Mucosa of descending colon (tissue), 3 donors: ENCODE measurements around the gene HPRT1. TPM values are rescaled to one million over a fixed set of nuclear protein-coding genes. Genes with fewer than 3 reads are reported as not detected.

ENCODE experiments used
- ATAC-seq: fragments of 200-7000 bp; cut with Tn5 transposase; one replicate; pipeline ENCODE4 v1.9.1; 2020; ENCODE audit warnings: mild to moderate bottlenecking, moderate library complexity
- DNase-seq, 3 donors: peaks; one replicate each; pipeline ENCODE4 v3.0.0-alpha.2; 2020
- H3K36me3 ChIP-seq: fragments of 200-600 bp; one replicate; pipeline ENCODE4 v1.8.0; 2021; ENCODE audit warnings: low read depth, mild to moderate bottlenecking
- H3K4me1 ChIP-seq: fragments of 200-600 bp; one replicate; pipeline ENCODE4 v1.8.0; 2021; ENCODE audit warnings: low read depth, mild to moderate bottlenecking
- H3K4me3 ChIP-seq: fragments of 200-600 bp; one replicate; pipeline ENCODE4 v1.8.0; 2021; ENCODE audit warnings: mild to moderate bottlenecking
- H3K9me3 ChIP-seq: fragments of 200-600 bp; one replicate; pipeline ENCODE4 v1.8.0; 2021; ENCODE audit warnings: mild to moderate bottlenecking
- intact Hi-C, 2 donors: fragments of 100-400 bp; cut with DNase I in 1 of 2; cut with micrococcal nuclease in 1 of 2; formaldehyde crosslinking; loops; one replicate each; pipeline versions ENCODE4 v1.11.0 to v1.11.1; 2022; cut with DNase I, micrococcal nuclease
- total RNA-seq, 3 donors: library from RNA; stranded (reverse); fragmentation: NEBNext Ultra II Directional in 2 of 3; extraction: Animal tissue kit (Norgen Biotek cat#: 25700) in 2 of 3; gene quantifications; one replicate each; pipeline versions ENCODE4 v1.2.1 to v1.2.4, GENCODE V29; 2021 to 2023
- TF ChIP-seq, protein P1 (sequence below): fragments of 200-600 bp; IDR thresholded peaks from one replicate; pipeline ENCODE4 v1.8.0; 2022; ENCODE audit warnings: antibody characterized with exemption, mild to moderate bottlenecking
- donor health status: DM: no; HTN: no; CAD: no; lungs with moderate emphysema.
- donor health status: DM: no; HTN: no; CAD: no.
- donor health status: DM: no; HTN: yes; CAD: no.

The HPRT1 gene
- total RNA-seq, 3 donors from 2014 or later = 15.0 to 25.4 (median 19.6) TPM

DNA sequence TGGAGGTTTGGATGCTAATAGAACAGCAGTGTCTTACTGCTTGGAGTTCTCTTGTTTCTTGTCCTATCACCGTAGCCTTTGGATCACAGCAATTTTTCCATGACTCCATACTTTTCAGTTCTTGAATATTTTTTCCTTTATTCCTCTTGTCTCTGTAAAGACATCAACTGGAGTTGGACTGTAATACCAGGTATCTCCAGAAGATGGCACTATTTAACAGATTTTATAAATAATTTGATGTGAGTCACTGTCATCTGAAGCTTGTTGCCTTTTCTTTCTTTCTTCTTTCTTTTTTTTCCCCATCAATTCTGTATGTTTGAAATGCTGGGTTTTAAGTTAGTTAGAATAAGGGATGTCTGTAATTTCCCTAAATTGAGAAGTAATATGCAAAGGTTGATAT, 24.1 kb downstream of the HPRT1 start:
- DNase-seq = no peak
- no peaks in the 10 kb centered on the region for H3K9me3 ChIP-seq
- intact Hi-C loops = loop anchor here in 1 of 2 donors (10.0 kb wide), 1 partner anchor 301 kb away; no protein-coding TSS in a partner anchor
- no peaks in the 10 kb centered on the region for H3K4me1 ChIP-seq
- H3K36me3 ChIP-seq = no peaks in the 10 kb centered on the region
- TF ChIP-seq, protein P1, sequence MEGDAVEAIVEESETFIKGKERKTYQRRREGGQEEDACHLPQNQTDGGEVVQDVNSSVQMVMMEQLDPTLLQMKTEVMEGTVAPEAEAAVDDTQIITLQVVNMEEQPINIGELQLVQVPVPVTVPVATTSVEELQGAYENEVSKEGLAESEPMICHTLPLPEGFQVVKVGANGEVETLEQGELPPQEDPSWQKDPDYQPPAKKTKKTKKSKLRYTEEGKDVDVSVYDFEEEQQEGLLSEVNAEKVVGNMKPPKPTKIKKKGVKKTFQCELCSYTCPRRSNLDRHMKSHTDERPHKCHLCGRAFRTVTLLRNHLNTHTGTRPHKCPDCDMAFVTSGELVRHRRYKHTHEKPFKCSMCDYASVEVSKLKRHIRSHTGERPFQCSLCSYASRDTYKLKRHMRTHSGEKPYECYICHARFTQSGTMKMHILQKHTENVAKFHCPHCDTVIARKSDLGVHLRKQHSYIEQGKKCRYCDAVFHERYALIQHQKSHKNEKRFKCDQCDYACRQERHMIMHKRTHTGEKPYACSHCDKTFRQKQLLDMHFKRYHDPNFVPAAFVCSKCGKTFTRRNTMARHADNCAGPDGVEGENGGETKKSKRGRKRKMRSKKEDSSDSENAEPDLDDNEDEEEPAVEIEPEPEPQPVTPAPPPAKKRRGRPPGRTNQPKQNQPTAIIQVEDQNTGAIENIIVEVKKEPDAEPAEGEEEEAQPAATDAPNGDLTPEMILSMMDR = peak; percentile 25
- peak; percentile 51 for ATAC-seq
- no peak overlapping the region for H3K4me3 ChIP-seq

DNA sequence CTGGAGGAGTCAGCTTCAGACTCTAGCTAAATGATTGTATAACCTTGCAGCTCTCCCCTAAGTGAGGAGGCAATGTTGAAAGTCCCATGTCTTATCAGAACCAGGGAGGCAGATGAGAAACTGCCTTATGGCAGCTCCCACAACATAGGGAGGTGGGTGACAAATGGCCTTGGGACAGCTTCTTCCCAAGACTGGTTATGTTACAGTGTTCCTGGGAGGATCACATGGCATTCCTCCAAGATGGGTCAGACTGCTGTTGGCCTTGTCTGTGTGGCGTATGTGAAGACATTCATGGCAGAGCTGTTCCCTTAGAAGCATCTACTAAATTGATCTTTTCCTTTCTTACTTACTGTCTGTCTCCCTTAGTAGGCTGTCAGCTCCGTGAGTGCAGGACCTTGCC, 42.0 kb downstream of the HPRT1 start:
- TF ChIP-seq, protein P1 = no peak
- no peaks in the 10 kb centered on the region for H3K9me3 ChIP-seq
- no peak for ATAC-seq
- DNase-seq = no peak
- no peak overlapping the region for H3K4me3 ChIP-seq
- no peaks in the 10 kb centered on the region for H3K36me3 ChIP-seq
- no peaks in the 10 kb centered on the region for H3K4me1 ChIP-seq
- intact Hi-C loops = no loop called here

DNA sequence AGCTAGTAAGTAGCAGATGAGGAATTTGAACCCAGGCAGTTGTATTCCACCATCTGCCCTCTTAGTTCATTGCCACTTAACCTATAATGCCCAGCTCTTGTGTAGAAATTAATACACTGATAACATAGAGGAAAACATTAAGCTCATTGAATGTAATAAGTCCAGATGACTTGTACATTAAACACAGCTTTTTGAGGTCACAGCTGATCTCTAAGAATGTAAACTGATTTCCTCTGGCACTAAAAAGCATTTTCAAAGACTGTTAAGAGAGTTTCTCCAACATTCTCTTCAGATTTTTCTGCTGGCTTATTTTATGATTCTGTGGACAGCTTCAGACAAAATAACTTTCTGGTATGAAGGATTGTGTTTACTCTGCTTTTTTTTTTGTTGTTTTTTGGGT, 42.7 kb downstream of the HPRT1 start:
- Histone ChIP-seq H3K4me1 (no peaks in the 10 kb centered on the region), H3K4me3 (no peak overlapping the region), H3K36me3 (no peaks in the 10 kb centered on the region), H3K9me3 (no peaks in the 10 kb centered on the region)
- DNase-seq (no peak), ATAC-seq (no peak)
- TF ChIP-seq, protein P1 = no peak
- intact Hi-C loops = no loop called here

DNA sequence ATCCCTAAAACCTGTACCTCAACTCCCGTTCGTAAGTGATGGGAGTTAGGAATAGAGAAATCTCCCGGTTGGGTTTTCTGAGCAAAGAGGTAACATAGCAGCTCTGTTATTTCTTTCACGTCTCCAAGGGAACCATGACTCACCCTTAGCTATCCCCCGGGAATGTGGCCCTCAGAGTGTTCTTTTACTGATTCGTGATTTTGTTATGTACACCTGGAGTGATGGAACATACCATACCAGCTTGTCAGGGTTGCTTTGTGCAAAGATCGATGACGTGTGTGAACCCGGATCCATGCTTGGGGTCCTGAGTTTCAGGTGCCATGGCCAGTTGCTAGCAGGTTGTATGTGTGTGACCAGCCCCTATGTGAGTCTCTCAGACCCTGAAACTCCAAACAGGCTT, 52.6 kb downstream of the HPRT1 start:
- H3K4me3 ChIP-seq = no peak overlapping the region
- DNase-seq (no peak), ATAC-seq (no peak)
- H3K4me1 ChIP-seq = no peaks in the 10 kb centered on the region
- intact Hi-C loops = no loop called here
- H3K9me3 ChIP-seq = no peaks in the 10 kb centered on the region
- H3K36me3 ChIP-seq = no peaks in the 10 kb centered on the region
- TF ChIP-seq, protein P1 = no peak

DNA sequence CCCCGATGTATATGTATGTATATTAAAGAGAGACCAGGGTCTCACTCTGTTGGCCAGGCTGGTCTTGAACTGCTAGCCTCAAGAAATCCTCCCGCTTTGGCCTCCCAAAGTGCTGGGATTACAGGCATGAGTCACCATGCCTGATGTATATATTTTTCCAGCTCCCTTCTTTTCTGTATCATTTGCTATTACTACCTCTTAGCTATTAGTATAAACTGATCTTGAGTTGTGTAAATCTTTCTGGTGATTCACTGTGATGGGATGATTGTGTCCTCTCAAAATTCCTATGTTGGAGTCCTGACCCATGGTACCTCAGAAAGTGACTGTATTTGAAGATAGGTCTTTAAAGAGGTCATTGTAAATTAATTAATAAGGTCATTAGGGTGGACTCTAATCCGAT, 53.1 kb downstream of the HPRT1 start:
- intact Hi-C loops = no loop called here
- H3K36me3 ChIP-seq = no peaks in the 10 kb centered on the region
- H3K4me1 ChIP-seq = no peaks in the 10 kb centered on the region
- no peak for DNase-seq
- no peak for ATAC-seq
- H3K4me3 ChIP-seq = no peak overlapping the region
- TF ChIP-seq, protein P1 = no peak
- no peaks in the 10 kb centered on the region for H3K9me3 ChIP-seq

DNA sequence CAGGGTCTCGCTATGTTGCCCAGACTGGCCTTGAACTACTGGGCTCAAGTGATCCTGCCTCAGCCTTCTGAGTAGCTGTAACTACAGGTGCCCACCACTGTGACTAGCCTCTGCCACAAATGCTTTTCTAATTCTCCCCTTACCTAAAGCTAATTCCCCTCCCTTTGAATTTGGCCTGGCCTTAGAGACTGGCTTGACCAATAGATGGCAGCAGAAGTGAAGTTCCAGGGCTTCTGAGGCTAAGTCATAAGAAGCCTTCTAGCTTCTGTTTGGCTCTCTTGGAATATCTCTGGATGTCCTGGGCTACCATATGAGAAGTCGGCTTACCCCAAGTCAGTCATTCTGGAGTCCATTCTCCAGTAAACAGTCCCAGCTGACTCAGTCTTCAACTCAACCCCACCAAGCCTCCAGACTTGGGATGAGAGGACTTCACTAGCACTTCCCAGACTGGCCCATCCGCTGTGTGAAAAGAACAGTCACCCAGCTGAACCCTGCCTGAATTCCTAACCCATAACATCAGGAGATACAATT, 61.0 kb downstream of the HPRT1 start:
- peak in 1 of 3 donors; percentile 52 for DNase-seq
- no peak overlapping the region for H3K4me3 ChIP-seq

More for the DNA sequence above, 61.0 kb downstream of the HPRT1 start:
- no peaks in the 10 kb centered on the region for H3K36me3 ChIP-seq
- no peaks in the 10 kb centered on the region for H3K4me1 ChIP-seq
- H3K9me3 ChIP-seq = no peaks in the 10 kb centered on the region
- ATAC-seq = peak; percentile 62
- intact Hi-C loops = no loop called here
- TF ChIP-seq, protein P1 = no peak
